ENCODE measurements around the gene IGSF11.

DNA sequence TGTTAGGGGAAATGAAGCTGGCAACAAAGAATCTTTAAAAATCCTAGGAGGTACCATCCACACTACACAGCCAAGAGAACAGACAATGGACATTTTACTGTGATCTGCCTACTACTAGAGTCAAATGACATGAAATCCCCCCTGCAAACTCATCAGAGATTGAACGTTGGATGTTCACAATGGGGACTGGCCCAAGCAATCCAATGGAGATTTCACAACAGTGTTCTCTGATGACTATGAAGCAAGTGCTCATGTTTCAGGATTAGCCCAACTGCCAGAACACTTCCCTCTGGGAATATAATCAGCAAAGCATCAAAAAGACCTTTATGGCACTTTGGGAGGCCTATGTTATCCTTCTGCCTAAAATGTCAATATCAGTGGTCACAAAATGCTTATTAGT, 97.8 kb downstream of the IGSF11 start:
- TF ChIP-seq CTCF (IDR thresholded peaks at IDR 0.05) = no peak
- no peak for TF ChIP-seq POLR2A (IDR thresholded peaks at IDR 0.05)
